Mucosa of rectum (tissue), 2 donors: ENCODE results near the gene SRR.
A peak's percentile ranks its signal among the peaks of the same experiment; 100 is the strongest.
"Not testable (repeated sequence)": the region's sequence is repeated elsewhere in the genome, so short reads cannot be mapped to it uniquely, and the experiment has no call there.

Experiments used
- H3K27ac ChIP-seq, 2 donors: one replicate each; pipeline ENCODE4 v1.7.0; 2013; ENCODE audit warnings: inconsistent platforms in 2 of 2, low read depth in 2 of 2, low read length in 2 of 2
- H3K27me3 ChIP-seq, 2 donors: one replicate each; pipeline ENCODE4 v1.7.0; 2013; ENCODE audit warnings: low read length in 2 of 2; ENCODE audit not compliant: control insufficient read depth in 2 of 2, insufficient read depth in 2 of 2
- H3K36me3 ChIP-seq, 2 donors: one replicate each; pipeline ENCODE4 v1.7.0; 2013; ENCODE audit warnings: low read length in 2 of 2; ENCODE audit not compliant: control insufficient read depth in 2 of 2, insufficient read depth in 2 of 2
- H3K4me1 ChIP-seq, 2 donors: one replicate each; pipeline ENCODE4 v1.7.0; 2013; ENCODE audit warnings: low read length in 2 of 2, mild to moderate bottlenecking in 1 of 2; ENCODE audit not compliant: control insufficient read depth in 2 of 2, insufficient read depth in 2 of 2
- H3K4me3 ChIP-seq, 2 donors: one replicate each; pipeline ENCODE4 v1.7.0; 2013; ENCODE audit warnings: low read length in 2 of 2
- H3K9ac ChIP-seq, 2 donors: one replicate each; pipeline ENCODE4 v1.7.0; 2013; ENCODE audit warnings: low read length in 2 of 2, low read depth in 1 of 2, mild to moderate bottlenecking in 1 of 2
- H3K9me3 ChIP-seq, 2 donors: one replicate each; pipeline ENCODE4 v1.7.0; 2013; ENCODE audit warnings: low read length in 2 of 2; ENCODE audit not compliant: control insufficient read depth in 2 of 2
- donor health status: healthy.
- donor health status: Normal muscosa, but diverticular disease.

SRR gene

GRCh38 chr17:2292100-2292499, 11.7 kb upstream of the SRR start:
- Histone ChIP-seq H3K27ac (no peak overlapping the region), H3K27me3 (no peaks in the 10 kb centered on the region), H3K9ac (no peak overlapping the region), H3K36me3 (peaks cover 42 to 61% of the 10 kb centered on the region in 2 donors), H3K4me1 (no peaks in the 10 kb centered on the region), H3K4me3 (no peak overlapping the region), H3K9me3 (no peaks in the 10 kb centered on the region)

- Histone ChIP-seq H3K27me3 (no peaks in the 10 kb centered on the region), H3K36me3 (peaks cover 44 to 62% of the 10 kb centered on the region in 2 donors), H3K4me1 (no peaks in the 10 kb centered on the region), H3K4me3 (no peak overlapping the region), H3K9ac (no peak overlapping the region), H3K27ac (no peak overlapping the region), H3K9me3 (no peaks in the 10 kb centered on the region)
Measured at GRCh38 chr17:2295575-2295974, 8.2 kb upstream of the SRR start.

- peaks cover 37 to 56% of the 10 kb centered on the region in 2 donors for H3K36me3 ChIP-seq
- H3K9ac ChIP-seq = no peak overlapping the region
- no peaks in the 10 kb centered on the region for H3K27me3 ChIP-seq
- no peak overlapping the region for H3K4me3 ChIP-seq
- H3K4me1 ChIP-seq = peaks cover 0 to 1% of the 10 kb centered on the region in 2 donors
- H3K27ac ChIP-seq = no peak overlapping the region
- no peaks in the 10 kb centered on the region for H3K9me3 ChIP-seq
Measured at GRCh38 chr17:2297023-2297422, 6.7 kb upstream of the SRR start.

GRCh38 chr17:2299136-2299535, 4.6 kb upstream of the SRR start:
- Histone ChIP-seq H3K9me3 (no peaks in the 10 kb centered on the region), H3K27me3 (no peaks in the 10 kb centered on the region), H3K36me3 (peaks cover 28 to 38% of the 10 kb centered on the region in 2 donors), H3K9ac (no peak overlapping the region), H3K27ac (no peak overlapping the region), H3K4me3 (no peak overlapping the region), H3K4me1 (peaks cover 4 to 10% of the 10 kb centered on the region in 2 donors)

- Histone ChIP-seq H3K4me1 (peaks cover 4 to 10% of the 10 kb centered on the region in 2 donors), H3K27me3 (no peaks in the 10 kb centered on the region), H3K4me3 (no peak overlapping the region), H3K27ac (no peak overlapping the region), H3K9me3 (no peaks in the 10 kb centered on the region), H3K9ac (no peak overlapping the region), H3K36me3 (peaks cover 23 to 36% of the 10 kb centered on the region in 2 donors)
Measured at GRCh38 chr17:2299756-2300155, 4.0 kb upstream of the SRR start.

- no peaks in the 10 kb centered on the region for H3K27me3 ChIP-seq
- no peaks in the 10 kb centered on the region for H3K9me3 ChIP-seq
- H3K4me1 ChIP-seq = peaks cover 4 to 10% of the 10 kb centered on the region in 2 donors
- H3K9ac ChIP-seq = peak overlapping the region; percentile 85 to 89
- H3K27ac ChIP-seq = peak overlapping the region; percentile 91 to 92
- peak overlapping the region; percentile 86 to 90 for H3K4me3 ChIP-seq
- peaks cover 7 to 18% of the 10 kb centered on the region in 2 donors for H3K36me3 ChIP-seq
Measured at GRCh38 chr17:2302778-2303203, 959 bp upstream of the SRR start.

- Histone ChIP-seq H3K27ac (no peak overlapping the region), H3K36me3 (peaks cover 3 to 4% of the 10 kb centered on the region in 2 donors), H3K9ac (no peak overlapping the region), H3K4me1 (peaks cover 4 to 10% of the 10 kb centered on the region in 2 donors), H3K27me3 (no peaks in the 10 kb centered on the region), H3K9me3 (no peaks in the 10 kb centered on the region), H3K4me3 (no peak overlapping the region)
Measured at GRCh38 chr17:2304931-2305330, 1.2 kb downstream of the SRR start.

- Histone ChIP-seq H3K36me3 (no peaks in the 10 kb centered on the region), H3K27ac (no peak overlapping the region), H3K4me3 (no peak overlapping the region), H3K27me3 (no peaks in the 10 kb centered on the region), H3K4me1 (no peaks in the 10 kb centered on the region), H3K9me3 (no peaks in the 10 kb centered on the region), H3K9ac (no peak overlapping the region)
Measured at GRCh38 chr17:2309338-2310154, 5.8 kb downstream of the SRR start.

GRCh38 chr17:2312736-2313135, 9.0 kb downstream of the SRR start:
- Histone ChIP-seq H3K9ac (no peak overlapping the region), H3K4me3 (no peak overlapping the region), H3K27ac (no peak overlapping the region), H3K4me1 (no peaks in the 10 kb centered on the region), H3K36me3 (no peaks in the 10 kb centered on the region), H3K9me3 (no peaks in the 10 kb centered on the region), H3K27me3 (no peaks in the 10 kb centered on the region)

GRCh38 chr17:2316916-2317205, 13.1 kb downstream of the SRR start:
- H3K9ac ChIP-seq, H3K27me3 ChIP-seq, H3K4me3 ChIP-seq, H3K27ac ChIP-seq, H3K4me1 ChIP-seq, H3K9me3 ChIP-seq: not testable (repeated sequence)
- H3K36me3 ChIP-seq = peaks cover 6 to 11% of the 10 kb centered on the region in 2 donors
